SK-N-SH treated with all-trans-retinoic acid at 6 μM for 48 hours (cell line): Measurements from ENCODE around the gene ARFGEF2.

Experiments
- ATAC-seq: fragments of 200-7000 bp; cut with Tn5 transposase; 3 replicates; pipeline ENCODE4 v1.9.1; 2020; ENCODE audit warnings: mild to moderate bottlenecking, moderate library complexity
- ARNTL ChIP-seq: fragments of 450-650 bp; formaldehyde crosslinking; IDR thresholded peaks from 2 replicates; pipeline ENCODE4 v1.5.0; 2020; ENCODE audit warnings: low read depth, mild to moderate bottlenecking, moderate library complexity, borderline replicate concordance
- BACH2 ChIP-seq: fragments of 250-450 bp; sonication (Bioruptor Pico); IDR thresholded peaks from 2 replicates; pipeline ENCODE4 v1.9.0; 2021; ENCODE audit warnings: mild to moderate bottlenecking, borderline replicate concordance
- CSDC2 ChIP-seq: fragments of 250-450 bp; sonication (Bioruptor Pico); IDR thresholded peaks from 2 replicates; pipeline ENCODE4 v1.5.0; 2020; ENCODE audit warnings: mild to moderate bottlenecking, moderate library complexity
- ESRRG ChIP-seq: fragments of 250-450 bp; sonication (Bioruptor Pico); IDR thresholded peaks from 2 replicates; pipeline ENCODE4 v1.6.1; 2021; ENCODE audit warnings: mild to moderate bottlenecking
- ISL1 ChIP-seq: fragments of 250-450 bp; sonication (Bioruptor Pico); IDR thresholded peaks from 2 replicates; pipeline ENCODE4 v2.1.2; 2022; ENCODE audit warnings: mild to moderate bottlenecking, moderate library complexity
- OSR1 ChIP-seq: fragments of 250-450 bp; sonication (Bioruptor Pico); IDR thresholded peaks from 2 replicates; pipeline ENCODE4 v1.8.0; 2022; ENCODE audit warnings: moderate library complexity, mild to moderate bottlenecking, inconsistent platforms
- PPARA ChIP-seq: fragments of 250-450 bp; sonication (Bioruptor Pico); IDR thresholded peaks from 2 replicates; pipeline ENCODE4 v1.5.0; 2020; ENCODE audit warnings: mild to moderate bottlenecking, borderline replicate concordance
- RARB ChIP-seq: fragments of 250-450 bp; sonication (Bioruptor Pico); IDR thresholded peaks from 2 replicates; pipeline ENCODE4 v1.8.0; 2021; ENCODE audit warnings: mild to moderate bottlenecking, moderate library complexity
- SNAI2 ChIP-seq: fragments of 250-450 bp; sonication (Bioruptor Pico); IDR thresholded peaks from 2 replicates; pipeline ENCODE4 v1.5.0; 2020; ENCODE audit warnings: mild to moderate bottlenecking, moderate library complexity
- TCF4 ChIP-seq: fragments of 250-450 bp; sonication (Bioruptor Pico); IDR thresholded peaks from 2 replicates; pipeline ENCODE4 v1.8.0; 2021; ENCODE audit warnings: mild to moderate bottlenecking, moderate library complexity, borderline replicate concordance
- TOX ChIP-seq: fragments of 250-450 bp; sonication (Bioruptor Pico); IDR thresholded peaks from 2 replicates; pipeline ENCODE4 v1.8.0; 2021; ENCODE audit warnings: mild to moderate bottlenecking, moderate library complexity, borderline replicate concordance
- ZC3H10 ChIP-seq: fragments of 250-450 bp; sonication (Bioruptor Pico); IDR thresholded peaks from 2 replicates; pipeline ENCODE4 v1.5.1; 2021; ENCODE audit warnings: mild to moderate bottlenecking, moderate library complexity
- ZFP3 ChIP-seq: fragments of 250-450 bp; sonication (Bioruptor Pico); IDR thresholded peaks from 2 replicates; pipeline ENCODE4 v1.5.0; 2020; ENCODE audit warnings: mild to moderate bottlenecking, moderate library complexity
- ZNF565 ChIP-seq: fragments of 450-650 bp; formaldehyde crosslinking; conservative IDR thresholded peaks from 2 replicates; pipeline ENCODE4 v1.5.0; 2020; ENCODE audit warnings: low read depth, mild to moderate bottlenecking, moderate library complexity
- ZNF70 ChIP-seq: fragments of 450-650 bp; formaldehyde crosslinking; IDR thresholded peaks from 2 replicates; pipeline ENCODE4 v1.5.0; 2020; ENCODE audit warnings: mild to moderate bottlenecking, moderate library complexity
- ZNF8 ChIP-seq: fragments of 450-650 bp; formaldehyde crosslinking; IDR thresholded peaks from 2 replicates; pipeline ENCODE4 v1.5.0; 2020; ENCODE audit warnings: mild to moderate bottlenecking, moderate library complexity
- TF ChIP-seq, protein P1 (sequence below): fragments of 250-450 bp; sonication (Bioruptor Pico); IDR thresholded peaks from 2 replicates; pipeline ENCODE4 v1.8.0; 2020; ENCODE audit warnings: mild to moderate bottlenecking, moderate library complexity, borderline replicate concordance
- TF ChIP-seq, protein P2 (sequence below): fragments of 250-450 bp; sonication (Bioruptor Pico); IDR thresholded peaks from 2 replicates; pipeline ENCODE4 v1.5.1; 2020; ENCODE audit warnings: low read depth, mild to moderate bottlenecking, moderate library complexity
- TF ChIP-seq, protein P3 (sequence below): fragments of 250-450 bp; sonication (Bioruptor Pico); IDR thresholded peaks from 2 replicates; pipeline ENCODE4 v1.5.1; 2021; ENCODE audit warnings: mild to moderate bottlenecking, moderate library complexity
- TF ChIP-seq, protein P4 (sequence below): fragments of 250-450 bp; sonication (Bioruptor Pico); IDR thresholded peaks from 2 replicates; pipeline ENCODE4 v1.8.0; 2021; ENCODE audit warnings: low read depth, mild to moderate bottlenecking, moderate library complexity, borderline replicate concordance
- TF ChIP-seq, protein P5 (sequence below): fragments of 250-450 bp; sonication (Bioruptor Pico); IDR thresholded peaks from 2 replicates; pipeline ENCODE4 v1.5.0; 2020; ENCODE audit warnings: mild to moderate bottlenecking, moderate library complexity

Gene ARFGEF2

DNA sequence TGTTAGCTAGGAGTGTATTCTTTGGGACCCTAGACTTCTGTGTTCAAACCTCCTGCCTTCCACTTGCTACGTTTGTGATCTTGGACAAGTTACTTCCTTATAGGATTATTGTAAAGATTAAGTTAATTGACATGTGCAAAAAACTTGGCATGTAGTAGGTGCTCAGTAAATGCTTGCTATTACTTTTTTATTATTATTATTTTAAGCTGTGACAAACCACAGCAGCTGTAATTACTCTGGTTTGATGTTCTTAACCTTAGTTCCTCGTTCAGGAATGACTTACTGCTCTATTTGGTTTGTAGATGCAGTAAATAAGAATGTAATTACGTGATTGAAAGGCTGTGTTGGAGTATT lies 3.2 kb downstream of the ARFGEF2 start:
- TF ChIP-seq BACH2, result no peak
- TF ChIP-seq SNAI2 (CRISPR knock-in tag), result no peak
- no peak for TF ChIP-seq PPARA
- no peak for TF ChIP-seq ZNF70 (CRISPR knock-in tag)
- TF ChIP-seq, protein P1, sequence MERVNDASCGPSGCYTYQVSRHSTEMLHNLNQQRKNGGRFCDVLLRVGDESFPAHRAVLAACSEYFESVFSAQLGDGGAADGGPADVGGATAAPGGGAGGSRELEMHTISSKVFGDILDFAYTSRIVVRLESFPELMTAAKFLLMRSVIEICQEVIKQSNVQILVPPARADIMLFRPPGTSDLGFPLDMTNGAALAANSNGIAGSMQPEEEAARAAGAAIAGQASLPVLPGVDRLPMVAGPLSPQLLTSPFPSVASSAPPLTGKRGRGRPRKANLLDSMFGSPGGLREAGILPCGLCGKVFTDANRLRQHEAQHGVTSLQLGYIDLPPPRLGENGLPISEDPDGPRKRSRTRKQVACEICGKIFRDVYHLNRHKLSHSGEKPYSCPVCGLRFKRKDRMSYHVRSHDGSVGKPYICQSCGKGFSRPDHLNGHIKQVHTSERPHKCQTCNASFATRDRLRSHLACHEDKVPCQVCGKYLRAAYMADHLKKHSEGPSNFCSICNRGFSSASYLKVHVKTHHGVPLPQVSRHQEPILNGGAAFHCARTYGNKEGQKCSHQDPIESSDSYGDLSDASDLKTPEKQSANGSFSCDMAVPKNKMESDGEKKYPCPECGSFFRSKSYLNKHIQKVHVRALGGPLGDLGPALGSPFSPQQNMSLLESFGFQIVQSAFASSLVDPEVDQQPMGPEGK, result no peak
- TF ChIP-seq ISL1 (CRISPR knock-in tag), result no peak
- TF ChIP-seq ESRRG (CRISPR knock-in tag), result no peak
- no peak for TF ChIP-seq ZNF8
- no peak for TF ChIP-seq RARB
- TF ChIP-seq ZC3H10 (CRISPR knock-in tag), result no peak
- no peak for TF ChIP-seq TOX (CRISPR knock-in tag)
- TF ChIP-seq, protein P2, sequence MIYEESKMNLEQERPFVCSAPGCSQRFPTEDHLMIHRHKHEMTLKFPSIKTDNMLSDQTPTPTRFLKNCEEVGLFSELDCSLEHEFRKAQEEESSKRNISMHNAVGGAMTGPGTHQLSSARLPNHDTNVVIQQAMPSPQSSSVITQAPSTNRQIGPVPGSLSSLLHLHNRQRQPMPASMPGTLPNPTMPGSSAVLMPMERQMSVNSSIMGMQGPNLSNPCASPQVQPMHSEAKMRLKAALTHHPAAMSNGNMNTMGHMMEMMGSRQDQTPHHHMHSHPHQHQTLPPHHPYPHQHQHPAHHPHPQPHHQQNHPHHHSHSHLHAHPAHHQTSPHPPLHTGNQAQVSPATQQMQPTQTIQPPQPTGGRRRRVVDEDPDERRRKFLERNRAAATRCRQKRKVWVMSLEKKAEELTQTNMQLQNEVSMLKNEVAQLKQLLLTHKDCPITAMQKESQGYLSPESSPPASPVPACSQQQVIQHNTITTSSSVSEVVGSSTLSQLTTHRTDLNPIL (CRISPR knock-in tag), result no peak
- TF ChIP-seq OSR1 (CRISPR knock-in tag), result no peak
- TF ChIP-seq ZNF565 (CRISPR knock-in tag), result no peak
- TF ChIP-seq CSDC2 (CRISPR knock-in tag), result no peak
- no peak for TF ChIP-seq TCF4
- TF ChIP-seq, protein P3, sequence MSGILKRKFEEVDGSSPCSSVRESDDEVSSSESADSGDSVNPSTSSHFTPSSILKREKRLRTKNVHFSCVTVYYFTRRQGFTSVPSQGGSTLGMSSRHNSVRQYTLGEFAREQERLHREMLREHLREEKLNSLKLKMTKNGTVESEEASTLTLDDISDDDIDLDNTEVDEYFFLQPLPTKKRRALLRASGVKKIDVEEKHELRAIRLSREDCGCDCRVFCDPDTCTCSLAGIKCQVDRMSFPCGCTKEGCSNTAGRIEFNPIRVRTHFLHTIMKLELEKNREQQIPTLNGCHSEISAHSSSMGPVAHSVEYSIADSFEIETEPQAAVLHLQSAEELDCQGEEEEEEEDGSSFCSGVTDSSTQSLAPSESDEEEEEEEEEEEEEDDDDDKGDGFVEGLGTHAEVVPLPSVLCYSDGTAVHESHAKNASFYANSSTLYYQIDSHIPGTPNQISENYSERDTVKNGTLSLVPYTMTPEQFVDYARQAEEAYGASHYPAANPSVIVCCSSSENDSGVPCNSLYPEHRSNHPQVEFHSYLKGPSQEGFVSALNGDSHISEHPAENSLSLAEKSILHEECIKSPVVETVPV (CRISPR knock-in tag), result no peak
- TF ChIP-seq, protein P4, sequence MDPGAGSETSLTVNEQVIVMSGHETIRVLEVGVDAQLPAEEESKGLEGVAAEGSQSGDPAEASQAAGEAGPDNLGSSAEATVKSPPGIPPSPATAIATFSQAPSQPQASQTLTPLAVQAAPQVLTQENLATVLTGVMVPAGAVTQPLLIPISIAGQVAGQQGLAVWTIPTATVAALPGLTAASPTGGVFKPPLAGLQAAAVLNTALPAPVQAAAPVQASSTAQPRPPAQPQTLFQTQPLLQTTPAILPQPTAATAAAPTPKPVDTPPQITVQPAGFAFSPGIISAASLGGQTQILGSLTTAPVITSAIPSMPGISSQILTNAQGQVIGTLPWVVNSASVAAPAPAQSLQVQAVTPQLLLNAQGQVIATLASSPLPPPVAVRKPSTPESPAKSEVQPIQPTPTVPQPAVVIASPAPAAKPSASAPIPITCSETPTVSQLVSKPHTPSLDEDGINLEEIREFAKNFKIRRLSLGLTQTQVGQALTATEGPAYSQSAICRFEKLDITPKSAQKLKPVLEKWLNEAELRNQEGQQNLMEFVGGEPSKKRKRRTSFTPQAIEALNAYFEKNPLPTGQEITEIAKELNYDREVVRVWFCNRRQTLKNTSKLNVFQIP (CRISPR knock-in tag), result no peak
- TF ChIP-seq, protein P5, sequence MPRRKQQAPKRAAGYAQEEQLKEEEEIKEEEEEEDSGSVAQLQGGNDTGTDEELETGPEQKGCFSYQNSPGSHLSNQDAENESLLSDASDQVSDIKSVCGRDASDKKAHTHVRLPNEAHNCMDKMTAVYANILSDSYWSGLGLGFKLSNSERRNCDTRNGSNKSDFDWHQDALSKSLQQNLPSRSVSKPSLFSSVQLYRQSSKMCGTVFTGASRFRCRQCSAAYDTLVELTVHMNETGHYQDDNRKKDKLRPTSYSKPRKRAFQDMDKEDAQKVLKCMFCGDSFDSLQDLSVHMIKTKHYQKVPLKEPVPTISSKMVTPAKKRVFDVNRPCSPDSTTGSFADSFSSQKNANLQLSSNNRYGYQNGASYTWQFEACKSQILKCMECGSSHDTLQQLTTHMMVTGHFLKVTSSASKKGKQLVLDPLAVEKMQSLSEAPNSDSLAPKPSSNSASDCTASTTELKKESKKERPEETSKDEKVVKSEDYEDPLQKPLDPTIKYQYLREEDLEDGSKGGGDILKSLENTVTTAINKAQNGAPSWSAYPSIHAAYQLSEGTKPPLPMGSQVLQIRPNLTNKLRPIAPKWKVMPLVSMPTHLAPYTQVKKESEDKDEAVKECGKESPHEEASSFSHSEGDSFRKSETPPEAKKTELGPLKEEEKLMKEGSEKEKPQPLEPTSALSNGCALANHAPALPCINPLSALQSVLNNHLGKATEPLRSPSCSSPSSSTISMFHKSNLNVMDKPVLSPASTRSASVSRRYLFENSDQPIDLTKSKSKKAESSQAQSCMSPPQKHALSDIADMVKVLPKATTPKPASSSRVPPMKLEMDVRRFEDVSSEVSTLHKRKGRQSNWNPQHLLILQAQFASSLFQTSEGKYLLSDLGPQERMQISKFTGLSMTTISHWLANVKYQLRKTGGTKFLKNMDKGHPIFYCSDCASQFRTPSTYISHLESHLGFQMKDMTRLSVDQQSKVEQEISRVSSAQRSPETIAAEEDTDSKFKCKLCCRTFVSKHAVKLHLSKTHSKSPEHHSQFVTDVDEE (CRISPR knock-in tag), result no peak
- TF ChIP-seq, all 23 proteins: peak for 0
- ATAC-seq, result no peak

DNA sequence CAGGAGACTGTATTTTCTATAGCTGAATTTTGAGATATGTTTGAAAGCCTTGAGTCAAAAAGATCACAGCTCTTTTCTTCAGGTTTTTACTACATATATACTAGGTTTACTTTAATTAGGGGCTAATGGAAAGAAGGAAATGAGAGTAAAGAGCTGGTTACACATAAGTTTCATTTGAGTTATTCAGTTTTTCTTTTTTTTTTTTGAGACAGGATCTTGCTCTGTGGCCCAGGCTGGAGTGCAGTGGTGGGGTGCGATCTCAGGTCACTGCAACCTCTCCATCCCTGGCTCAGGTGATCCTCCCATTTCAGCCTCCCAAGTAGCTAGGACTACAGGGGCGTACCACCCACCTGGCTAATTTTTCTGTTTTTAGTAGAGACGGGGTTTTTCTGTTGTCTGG lies 4.8 kb downstream of the ARFGEF2 start:
- no peak for ATAC-seq
- no peak for TF ChIP-seq TCF4
- TF ChIP-seq TOX (CRISPR knock-in tag), result no peak
- no peak for TF ChIP-seq RARB
- TF ChIP-seq, protein P1, result no peak
- TF ChIP-seq, protein P2 (CRISPR knock-in tag), result no peak
- TF ChIP-seq, protein P4 (CRISPR knock-in tag), result no peak
- no peak for TF ChIP-seq ZFP3 (CRISPR knock-in tag)
- no peak for TF ChIP-seq BACH2
- TF ChIP-seq ARNTL (CRISPR knock-in tag), result no peak
